Right ventricle myocardium superior (tissue), 1 donor: ENCODE data around the gene ZNF835. TPM values are rescaled to one million over a fixed set of nuclear protein-coding genes. Genes with fewer than 3 reads are reported as not detected.
"Not testable (repeated sequence)": the region's sequence is repeated elsewhere in the genome, so short reads cannot be mapped to it uniquely, and the experiment has no call there.

ENCODE experiments used
- ATAC-seq: fragments of 200-7000 bp; cut with Tn5 transposase; one replicate; pipeline ENCODE4 v1.9.1; 2020; ENCODE audit warnings: mild to moderate bottlenecking; ENCODE audit not compliant: poor library complexity
- DNase-seq: peaks from one replicate; pipeline ENCODE4 v3.0.0-alpha.2; 2020
- intact Hi-C: fragments of 100-400 bp; cut with DNase I; formaldehyde crosslinking; loops from one replicate; pipeline ENCODE4 v1.11.2; 2022
- long read RNA-seq: library from polyadenylated mRNA; unstranded; transcript quantifications from one replicate; pipeline ENCODE4 v2.0.0, GENCODE V29; 2021
- total RNA-seq: library from RNA; stranded (reverse); fragmentation: NEBNext Ultra II Directional; extraction: Animal tissue kit (Norgen Biotek cat#: 25700); gene quantifications from one replicate; pipeline ENCODE4 v1.2.1, GENCODE V29; 2021
- donor health status: DM: no; HTN: yes; CAD: no; lungs with severe emphysema.

ZNF835 gene
- 5.6 TPM for total RNA-seq
- long read RNA-seq, transcript ZNF835-201 (2 exons, 3,450 nt), result major isoform, 8 of 15 reads
- long read RNA-seq, partial matches to known transcripts, result 0 of 15 reads
- long read RNA-seq, other reads (novel, unspliced or antisense), result 6 of 15 reads

DNA sequence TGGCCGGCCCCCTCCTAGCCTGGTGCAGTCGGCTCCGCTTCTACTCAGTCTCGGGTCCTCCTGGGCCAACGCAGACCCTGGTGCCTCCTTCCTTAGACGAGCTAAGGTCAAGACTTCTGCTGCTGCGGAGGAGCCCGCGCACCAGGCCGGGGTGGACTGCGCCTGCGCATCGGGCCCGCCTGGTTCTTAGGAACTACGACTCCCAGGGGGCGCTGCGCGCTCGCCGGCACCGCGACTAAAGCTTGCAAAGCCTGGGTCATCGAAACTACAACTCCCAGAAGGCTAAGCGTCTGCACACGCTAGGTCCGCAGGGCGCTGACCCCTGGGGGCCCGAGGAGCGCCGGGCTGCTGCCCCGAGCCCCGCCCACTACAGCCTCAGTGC is at the start of gene ZNF835:
Gene ZNF835 (minus strand): TSS at position 145 of the 382 bp plus-strand sequence. CDS start 6,559 bp downstream, outside the sequence.
- intact Hi-C loops, result no loop called here
- ATAC-seq (peak; percentile 97), DNase-seq (peak; percentile 99)

- ATAC-seq, result no peak
- peak; percentile 57 for DNase-seq
- intact Hi-C loops, result no loop called here
Measured at GRCh38 chr19:56720281-56720680, 48.7 kb upstream of the ZNF835 start.

DNA sequence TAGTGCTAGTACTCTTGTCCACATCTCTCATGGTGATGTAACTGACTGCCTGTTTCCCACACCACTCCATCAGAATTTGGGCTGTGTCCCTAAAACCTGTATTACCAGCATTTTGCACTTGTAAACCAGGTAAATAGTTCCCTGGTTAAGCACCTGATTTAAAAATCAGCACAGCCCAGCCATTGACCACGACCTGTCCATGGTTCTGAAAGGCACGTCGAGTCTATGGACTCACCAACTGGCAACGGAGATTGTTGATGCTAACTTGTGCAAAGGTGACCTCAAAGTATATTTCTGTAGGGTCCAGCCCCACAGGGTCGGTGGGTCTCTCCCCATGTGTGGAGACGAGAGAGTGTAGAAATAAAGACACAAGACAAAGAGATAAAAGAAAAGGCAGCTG is 46.7 kb upstream of the ZNF835 start:
- ATAC-seq, result no peak
- DNase-seq, result no peak
- intact Hi-C loops, result no loop called here

DNA sequence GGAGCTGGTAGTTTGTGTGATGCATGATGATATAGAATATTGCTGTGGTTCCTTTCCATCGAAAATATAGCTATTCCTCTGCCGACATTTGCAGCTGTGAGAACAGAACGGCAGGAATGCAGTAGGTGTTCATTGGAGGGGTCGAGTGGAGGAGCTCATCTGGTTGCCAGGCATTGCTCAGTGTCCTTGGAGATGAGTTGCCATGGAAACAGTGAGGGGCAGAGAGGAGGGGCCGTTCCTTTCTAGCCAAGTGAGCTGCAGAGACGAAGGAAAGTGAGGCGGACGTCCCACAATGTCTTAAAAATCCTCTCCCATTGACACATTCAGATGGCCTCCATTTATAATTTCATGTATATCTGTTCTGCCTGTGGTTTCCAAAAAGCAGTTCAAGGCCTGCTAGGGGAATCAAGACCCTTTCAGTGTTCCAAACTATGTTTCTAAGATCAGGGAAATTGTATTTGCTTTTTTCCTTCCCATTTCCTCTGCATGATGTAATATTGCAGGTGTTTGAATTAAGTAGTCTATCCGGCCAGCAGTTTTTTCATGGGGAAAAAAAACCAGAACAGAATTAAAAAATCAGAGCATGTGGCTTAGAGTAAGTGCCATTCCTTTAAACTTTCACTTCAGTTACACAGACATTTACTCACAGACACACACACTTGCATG is 41.2 kb upstream of the ZNF835 start:
- intact Hi-C loops, result no loop called here
- no peak for ATAC-seq
- no peak for DNase-seq

DNA sequence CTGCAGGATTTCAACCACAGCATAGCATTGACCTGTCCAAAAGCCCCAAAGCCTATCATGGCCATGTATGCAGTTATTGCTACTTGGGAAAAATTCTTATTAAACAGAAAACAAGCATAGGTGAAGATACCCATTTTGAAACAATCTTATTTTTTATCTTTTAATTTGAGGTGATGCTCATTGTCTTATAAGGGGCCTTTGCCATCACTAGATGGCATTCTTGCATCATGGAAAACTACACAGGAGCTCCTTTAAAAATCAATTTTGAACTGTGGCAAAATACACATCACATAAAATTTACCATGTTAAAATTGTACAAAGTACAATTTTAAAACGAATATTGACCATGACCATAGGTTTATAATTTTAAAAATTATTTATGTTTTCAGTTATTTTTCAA is 38.9 kb upstream of the ZNF835 start:
- ATAC-seq (no peak), DNase-seq (no peak)
- intact Hi-C loops, result no loop called here

DNA sequence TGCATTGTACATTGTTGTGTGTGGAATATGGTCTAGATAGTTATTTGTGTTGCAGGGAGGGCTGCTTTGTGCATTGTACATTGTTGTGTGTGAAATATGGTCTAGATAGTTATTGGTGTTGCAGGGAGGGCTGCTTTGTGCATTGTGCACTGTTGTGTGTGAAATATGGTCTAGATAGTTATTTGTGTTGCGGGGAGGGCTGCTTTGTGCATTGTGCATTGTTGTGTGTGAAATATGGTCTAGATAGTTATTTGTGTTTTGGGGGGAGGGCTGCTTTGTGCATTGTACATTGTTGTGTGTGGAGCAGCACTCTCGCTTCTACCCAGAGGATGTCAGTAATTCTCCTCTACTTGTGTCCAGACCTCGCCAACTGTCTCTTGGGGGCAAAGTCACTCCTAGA is 36.3 kb upstream of the ZNF835 start:
- no peak for ATAC-seq
- DNase-seq, result no peak
- intact Hi-C loops, result no loop called here

DNA sequence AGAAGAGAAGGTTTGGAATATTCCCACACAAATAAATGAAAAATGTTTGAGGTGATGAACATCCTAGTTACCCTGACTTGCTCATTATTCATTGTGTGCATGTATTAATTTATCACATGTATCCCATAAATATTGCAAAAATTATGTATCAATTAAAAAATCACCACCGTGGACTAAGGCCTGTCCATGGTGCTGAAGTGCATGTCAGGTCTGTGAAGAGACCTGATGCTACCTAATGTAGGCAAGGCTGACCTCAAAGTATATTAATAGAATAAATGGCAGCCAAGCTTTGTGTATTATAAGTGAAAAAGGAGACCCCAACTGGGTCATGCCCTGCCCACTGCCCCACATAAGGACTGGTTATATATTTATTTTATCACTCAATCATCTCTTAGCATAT is 34.4 kb upstream of the ZNF835 start:
- intact Hi-C loops, result no loop called here
- DNase-seq, result no peak
- ATAC-seq, result no peak

- intact Hi-C loops, result no loop called here
- no peak for ATAC-seq
- DNase-seq, result no peak
Measured at GRCh38 chr19:56701895-56702294, 30.3 kb upstream of the ZNF835 start.

GRCh38 chr19:56699552-56699951 is 28.0 kb upstream of the ZNF835 start:
- DNase-seq (no peak), ATAC-seq (no peak)
- intact Hi-C loops, result no loop called here

- DNase-seq, result no peak
- ATAC-seq, result peak; percentile 60
- intact Hi-C loops, result no loop called here
Measured at GRCh38 chr19:56692206-56692895, 20.8 kb upstream of the ZNF835 start.

DNA sequence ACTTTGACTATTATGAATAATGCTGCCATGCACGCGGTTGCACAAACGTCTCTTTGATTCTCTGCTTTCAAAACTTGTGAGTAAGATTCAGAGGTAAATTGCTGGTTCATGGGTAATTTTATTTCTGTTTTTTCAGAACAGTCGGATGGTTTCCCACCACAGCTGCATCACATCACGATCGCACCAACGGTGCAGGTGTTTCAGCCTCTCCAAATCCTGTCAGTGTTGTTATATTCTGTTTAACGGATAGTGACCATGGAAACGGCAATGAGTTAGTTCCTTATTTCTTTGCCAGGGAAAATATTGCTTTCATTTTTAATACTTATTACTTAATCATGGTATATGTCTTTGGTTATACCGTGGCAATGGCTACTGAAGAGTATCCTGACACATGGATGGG is 19.1 kb upstream of the ZNF835 start:
- ATAC-seq (no peak), DNase-seq (no peak)

GRCh38 chr19:56689198-56689597 is 17.6 kb upstream of the ZNF835 start:
- intact Hi-C loops, result no loop called here
- no peak for ATAC-seq
- no peak for DNase-seq

More for the DNA sequence above, 19.1 kb upstream of the ZNF835 start:
- intact Hi-C loops, result no loop called here

- intact Hi-C loops, result no loop called here
- DNase-seq (no peak), ATAC-seq (no peak)
Measured at GRCh38 chr19:56687031-56687430, 15.5 kb upstream of the ZNF835 start.

DNA sequence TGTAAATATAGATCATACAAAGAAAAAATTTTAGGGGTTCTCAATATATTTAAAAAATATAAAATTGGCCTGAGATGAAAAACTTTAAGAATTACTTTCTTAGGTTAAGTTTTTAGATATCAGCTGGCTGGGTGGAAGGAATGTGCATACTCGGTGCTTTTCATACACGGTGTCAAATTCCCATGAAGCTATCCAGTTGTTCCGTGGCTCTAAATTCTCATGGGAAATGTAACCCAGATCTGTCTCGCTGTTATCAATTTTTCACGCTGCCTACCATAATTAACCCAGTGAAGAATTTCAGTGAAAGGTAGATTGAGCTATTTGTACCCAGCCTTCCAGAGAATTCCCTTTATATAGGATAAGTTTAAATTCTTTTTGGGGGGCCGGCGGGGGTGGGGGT is 11.6 kb upstream of the ZNF835 start:
- DNase-seq (no peak), ATAC-seq (no peak)
- intact Hi-C loops, result no loop called here

GRCh38 chr19:56681702-56682101 is 10.1 kb upstream of the ZNF835 start:
- intact Hi-C loops, result no loop called here
- no peak for ATAC-seq
- DNase-seq, result no peak

DNA sequence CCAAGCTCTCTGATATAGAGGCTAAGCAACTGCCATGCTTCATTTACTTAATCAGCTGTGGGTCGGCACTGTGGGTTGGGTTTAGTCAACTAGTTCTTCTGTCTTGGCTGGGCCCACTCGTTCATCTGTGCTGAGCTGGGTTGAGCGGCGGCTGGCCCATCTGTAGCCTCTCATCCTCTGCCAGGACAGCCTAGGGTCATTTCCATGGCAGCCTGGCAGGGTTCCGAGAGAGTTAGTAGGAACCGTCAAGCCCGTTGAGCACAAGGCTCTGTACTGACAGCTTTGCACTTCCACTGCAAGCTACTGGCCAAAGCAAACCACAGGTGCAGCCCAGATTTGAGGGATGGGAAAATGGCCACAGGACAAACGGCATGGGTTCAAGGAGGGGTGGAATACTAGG is 6.6 kb upstream of the ZNF835 start:
- intact Hi-C loops, result no loop called here
- ATAC-seq (no peak), DNase-seq (no peak)

DNA sequence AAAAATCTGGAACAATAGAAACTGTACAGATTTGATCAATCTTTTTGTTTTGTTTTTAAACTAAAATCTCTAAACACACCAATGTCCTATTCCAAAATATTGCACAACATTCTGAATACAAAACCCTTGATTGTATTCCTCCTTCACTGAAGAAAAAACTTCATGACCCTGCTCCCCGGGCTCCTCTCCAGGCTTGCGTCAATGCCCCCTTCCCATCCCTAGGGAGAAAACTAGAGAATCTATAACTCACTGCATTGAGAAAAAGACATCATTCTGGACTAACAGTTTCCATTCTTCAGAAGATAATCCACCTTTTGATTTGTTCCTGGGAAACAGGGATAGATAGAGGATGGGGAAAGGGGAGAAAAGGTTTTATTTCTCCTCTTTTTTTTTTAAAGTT is 1.1 kb upstream of the ZNF835 start:
- ATAC-seq, result peak; percentile 38
- DNase-seq, result peak; percentile 83
- intact Hi-C loops, result not testable (repeated sequence)

- ATAC-seq (peak; percentile 30), DNase-seq (peak; percentile 58)
- intact Hi-C loops, result no loop called here
Measured at GRCh38 chr19:56670961-56671612, 470 bp downstream of the ZNF835 start.

GRCh38 chr19:56670401-56670960 is 1.1 kb downstream of the ZNF835 start:
- intact Hi-C loops, result no loop called here
- ATAC-seq, result no peak
- DNase-seq, result no peak

DNA sequence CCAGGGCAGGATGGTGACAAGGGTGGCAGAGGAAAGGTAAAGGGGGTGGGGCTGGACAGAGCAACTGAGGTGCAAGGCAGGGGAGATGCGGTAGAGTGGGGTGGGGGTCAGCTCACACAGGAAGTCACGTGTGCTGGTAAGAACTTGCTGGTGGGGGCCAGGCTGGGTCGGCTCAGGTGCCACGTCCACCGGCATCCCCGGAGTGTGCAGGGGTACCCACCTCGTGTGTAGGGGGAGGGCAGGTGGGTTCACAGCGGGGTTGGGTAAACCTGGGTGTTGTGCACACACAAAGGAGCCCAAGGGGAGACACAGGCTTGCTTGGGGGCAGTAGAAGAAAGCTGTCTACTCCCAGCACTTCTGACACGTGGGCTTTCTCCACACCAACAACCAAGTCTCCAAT is 2.9 kb downstream of the ZNF835 start:
- DNase-seq (no peak), ATAC-seq (no peak)
- intact Hi-C loops, result no loop called here
